ENCODE data around the gene RPL13. TPM values are rescaled to one million over a fixed set of nuclear protein-coding genes. Genes with fewer than 3 reads are reported as not detected.

RPL13 gene
- total and polyA plus RNA-seq, 2 of the 13 experiments (the other 11 are each of a cell fraction or from before 2014, with no cell fraction given) = 2,988 to 4,411 TPM

GRCh38 chr16:89556750-89557689, 3.5 kb upstream of the RPL13 start (continued):
- TF ChIP-seq, protein P1, sequence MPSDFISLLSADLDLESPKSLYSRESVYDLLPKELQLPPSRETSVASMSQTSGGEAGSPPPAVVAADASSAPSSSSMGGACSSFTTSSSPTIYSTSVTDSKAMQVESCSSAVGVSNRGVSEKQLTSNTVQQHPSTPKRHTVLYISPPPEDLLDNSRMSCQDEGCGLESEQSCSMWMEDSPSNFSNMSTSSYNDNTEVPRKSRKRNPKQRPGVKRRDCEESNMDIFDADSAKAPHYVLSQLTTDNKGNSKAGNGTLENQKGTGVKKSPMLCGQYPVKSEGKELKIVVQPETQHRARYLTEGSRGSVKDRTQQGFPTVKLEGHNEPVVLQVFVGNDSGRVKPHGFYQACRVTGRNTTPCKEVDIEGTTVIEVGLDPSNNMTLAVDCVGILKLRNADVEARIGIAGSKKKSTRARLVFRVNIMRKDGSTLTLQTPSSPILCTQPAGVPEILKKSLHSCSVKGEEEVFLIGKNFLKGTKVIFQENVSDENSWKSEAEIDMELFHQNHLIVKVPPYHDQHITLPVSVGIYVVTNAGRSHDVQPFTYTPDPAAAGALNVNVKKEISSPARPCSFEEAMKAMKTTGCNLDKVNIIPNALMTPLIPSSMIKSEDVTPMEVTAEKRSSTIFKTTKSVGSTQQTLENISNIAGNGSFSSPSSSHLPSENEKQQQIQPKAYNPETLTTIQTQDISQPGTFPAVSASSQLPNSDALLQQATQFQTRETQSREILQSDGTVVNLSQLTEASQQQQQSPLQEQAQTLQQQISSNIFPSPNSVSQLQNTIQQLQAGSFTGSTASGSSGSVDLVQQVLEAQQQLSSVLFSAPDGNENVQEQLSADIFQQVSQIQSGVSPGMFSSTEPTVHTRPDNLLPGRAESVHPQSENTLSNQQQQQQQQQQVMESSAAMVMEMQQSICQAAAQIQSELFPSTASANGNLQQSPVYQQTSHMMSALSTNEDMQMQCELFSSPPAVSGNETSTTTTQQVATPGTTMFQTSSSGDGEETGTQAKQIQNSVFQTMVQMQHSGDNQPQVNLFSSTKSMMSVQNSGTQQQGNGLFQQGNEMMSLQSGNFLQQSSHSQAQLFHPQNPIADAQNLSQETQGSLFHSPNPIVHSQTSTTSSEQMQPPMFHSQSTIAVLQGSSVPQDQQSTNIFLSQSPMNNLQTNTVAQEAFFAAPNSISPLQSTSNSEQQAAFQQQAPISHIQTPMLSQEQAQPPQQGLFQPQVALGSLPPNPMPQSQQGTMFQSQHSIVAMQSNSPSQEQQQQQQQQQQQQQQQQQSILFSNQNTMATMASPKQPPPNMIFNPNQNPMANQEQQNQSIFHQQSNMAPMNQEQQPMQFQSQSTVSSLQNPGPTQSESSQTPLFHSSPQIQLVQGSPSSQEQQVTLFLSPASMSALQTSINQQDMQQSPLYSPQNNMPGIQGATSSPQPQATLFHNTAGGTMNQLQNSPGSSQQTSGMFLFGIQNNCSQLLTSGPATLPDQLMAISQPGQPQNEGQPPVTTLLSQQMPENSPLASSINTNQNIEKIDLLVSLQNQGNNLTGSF (CRISPR knock-in tag; IDR thresholded peaks at IDR 0.05) = no peak
- TF ChIP-seq, protein P2, sequence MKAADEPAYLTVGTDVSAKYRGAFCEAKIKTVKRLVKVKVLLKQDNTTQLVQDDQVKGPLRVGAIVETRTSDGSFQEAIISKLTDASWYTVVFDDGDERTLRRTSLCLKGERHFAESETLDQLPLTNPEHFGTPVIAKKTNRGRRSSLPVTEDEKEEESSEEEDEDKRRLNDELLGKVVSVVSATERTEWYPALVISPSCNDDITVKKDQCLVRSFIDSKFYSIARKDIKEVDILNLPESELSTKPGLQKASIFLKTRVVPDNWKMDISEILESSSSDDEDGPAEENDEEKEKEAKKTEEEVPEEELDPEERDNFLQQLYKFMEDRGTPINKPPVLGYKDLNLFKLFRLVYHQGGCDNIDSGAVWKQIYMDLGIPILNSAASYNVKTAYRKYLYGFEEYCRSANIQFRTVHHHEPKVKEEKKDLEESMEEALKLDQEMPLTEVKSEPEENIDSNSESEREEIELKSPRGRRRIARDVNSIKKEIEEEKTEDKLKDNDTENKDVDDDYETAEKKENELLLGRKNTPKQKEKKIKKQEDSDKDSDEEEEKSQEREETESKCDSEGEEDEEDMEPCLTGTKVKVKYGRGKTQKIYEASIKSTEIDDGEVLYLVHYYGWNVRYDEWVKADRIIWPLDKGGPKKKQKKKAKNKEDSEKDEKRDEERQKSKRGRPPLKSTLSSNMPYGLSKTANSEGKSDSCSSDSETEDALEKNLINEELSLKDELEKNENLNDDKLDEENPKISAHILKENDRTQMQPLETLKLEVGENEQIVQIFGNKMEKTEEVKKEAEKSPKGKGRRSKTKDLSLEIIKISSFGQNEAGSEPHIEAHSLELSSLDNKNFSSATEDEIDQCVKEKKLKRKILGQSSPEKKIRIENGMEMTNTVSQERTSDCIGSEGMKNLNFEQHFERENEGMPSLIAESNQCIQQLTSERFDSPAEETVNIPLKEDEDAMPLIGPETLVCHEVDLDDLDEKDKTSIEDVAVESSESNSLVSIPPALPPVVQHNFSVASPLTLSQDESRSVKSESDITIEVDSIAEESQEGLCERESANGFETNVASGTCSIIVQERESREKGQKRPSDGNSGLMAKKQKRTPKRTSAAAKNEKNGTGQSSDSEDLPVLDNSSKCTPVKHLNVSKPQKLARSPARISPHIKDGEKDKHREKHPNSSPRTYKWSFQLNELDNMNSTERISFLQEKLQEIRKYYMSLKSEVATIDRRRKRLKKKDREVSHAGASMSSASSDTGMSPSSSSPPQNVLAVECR (CRISPR knock-in tag; IDR thresholded peaks at IDR 0.05; ENCODE audit: borderline replicate concordance) = peak; percentile 44; the same call in 1 of the 2 replicates
- TF ChIP-seq ZNF17 (CRISPR knock-in tag; IDR thresholded peaks at IDR 0.05) (no peak), GATA4 (IDR thresholded peaks at IDR 0.05; ENCODE audit: borderline replicate concordance, low read depth) (no peak), ZNF274 (CRISPR knock-in tag; IDR thresholded peaks at IDR 0.05) (no peak), MAX (IDR thresholded peaks at IDR 0.05) (peak; percentile 50; the same call in 1 of the 2 replicates), ZNF891 (CRISPR knock-in tag; IDR thresholded peaks at IDR 0.05) (peak; percentile 81; the same call in 1 of the 2 replicates), ZNF562 (CRISPR knock-in tag; IDR thresholded peaks at IDR 0.05; ENCODE audit: borderline replicate concordance) (no peak), MTA1 (CRISPR knock-in tag; IDR thresholded peaks at IDR 0.05; ENCODE audit: borderline replicate concordance) (no peak), ZNF660 (CRISPR knock-in tag; IDR thresholded peaks at IDR 0.05; ENCODE audit: borderline replicate concordance, low read depth) (no peak)
- TF ChIP-seq, protein P3, sequence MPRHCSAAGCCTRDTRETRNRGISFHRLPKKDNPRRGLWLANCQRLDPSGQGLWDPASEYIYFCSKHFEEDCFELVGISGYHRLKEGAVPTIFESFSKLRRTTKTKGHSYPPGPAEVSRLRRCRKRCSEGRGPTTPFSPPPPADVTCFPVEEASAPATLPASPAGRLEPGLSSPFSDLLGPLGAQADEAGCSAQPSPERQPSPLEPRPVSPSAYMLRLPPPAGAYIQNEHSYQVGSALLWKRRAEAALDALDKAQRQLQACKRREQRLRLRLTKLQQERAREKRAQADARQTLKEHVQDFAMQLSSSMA (CRISPR knock-in tag; IDR thresholded peaks at IDR 0.05) = peak; percentile 20; the same call in 1 of the 2 replicates
- TF ChIP-seq, protein P4, sequence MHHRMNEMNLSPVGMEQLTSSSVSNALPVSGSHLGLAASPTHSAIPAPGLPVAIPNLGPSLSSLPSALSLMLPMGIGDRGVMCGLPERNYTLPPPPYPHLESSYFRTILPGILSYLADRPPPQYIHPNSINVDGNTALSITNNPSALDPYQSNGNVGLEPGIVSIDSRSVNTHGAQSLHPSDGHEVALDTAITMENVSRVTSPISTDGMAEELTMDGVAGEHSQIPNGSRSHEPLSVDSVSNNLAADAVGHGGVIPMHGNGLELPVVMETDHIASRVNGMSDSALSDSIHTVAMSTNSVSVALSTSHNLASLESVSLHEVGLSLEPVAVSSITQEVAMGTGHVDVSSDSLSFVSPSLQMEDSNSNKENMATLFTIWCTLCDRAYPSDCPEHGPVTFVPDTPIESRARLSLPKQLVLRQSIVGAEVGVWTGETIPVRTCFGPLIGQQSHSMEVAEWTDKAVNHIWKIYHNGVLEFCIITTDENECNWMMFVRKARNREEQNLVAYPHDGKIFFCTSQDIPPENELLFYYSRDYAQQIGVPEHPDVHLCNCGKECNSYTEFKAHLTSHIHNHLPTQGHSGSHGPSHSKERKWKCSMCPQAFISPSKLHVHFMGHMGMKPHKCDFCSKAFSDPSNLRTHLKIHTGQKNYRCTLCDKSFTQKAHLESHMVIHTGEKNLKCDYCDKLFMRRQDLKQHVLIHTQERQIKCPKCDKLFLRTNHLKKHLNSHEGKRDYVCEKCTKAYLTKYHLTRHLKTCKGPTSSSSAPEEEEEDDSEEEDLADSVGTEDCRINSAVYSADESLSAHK (CRISPR knock-in tag; IDR thresholded peaks at IDR 0.05; ENCODE audit: borderline replicate concordance) = 0 out of 2 replicates have a peak, but pooled peaks have one; percentile 9
- TF ChIP-seq, protein P5, sequence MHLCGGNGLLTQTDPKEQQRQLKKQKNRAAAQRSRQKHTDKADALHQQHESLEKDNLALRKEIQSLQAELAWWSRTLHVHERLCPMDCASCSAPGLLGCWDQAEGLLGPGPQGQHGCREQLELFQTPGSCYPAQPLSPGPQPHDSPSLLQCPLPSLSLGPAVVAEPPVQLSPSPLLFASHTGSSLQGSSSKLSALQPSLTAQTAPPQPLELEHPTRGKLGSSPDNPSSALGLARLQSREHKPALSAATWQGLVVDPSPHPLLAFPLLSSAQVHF (CRISPR knock-in tag; IDR thresholded peaks at IDR 0.05) = peak; percentile 41; the same call in 1 of the 2 replicates
